Stimulated activated CD8-positive, alpha-beta memory T cell treated with anti-CD3 and anti-CD28 coated beads, Interleukin-12 subunit alpha, Interleukin-12 subunit beta, amount 100 ng/mL, for 24 hours (primary cell): ENCODE data around the gene VCPKMT.

Experiments
- DNase-seq: peaks from one replicate; pipeline ENCODE4 v3.0.0-alpha.2; 2020; ENCODE audit errors: extremely low read depth

Gene VCPKMT

DNA sequence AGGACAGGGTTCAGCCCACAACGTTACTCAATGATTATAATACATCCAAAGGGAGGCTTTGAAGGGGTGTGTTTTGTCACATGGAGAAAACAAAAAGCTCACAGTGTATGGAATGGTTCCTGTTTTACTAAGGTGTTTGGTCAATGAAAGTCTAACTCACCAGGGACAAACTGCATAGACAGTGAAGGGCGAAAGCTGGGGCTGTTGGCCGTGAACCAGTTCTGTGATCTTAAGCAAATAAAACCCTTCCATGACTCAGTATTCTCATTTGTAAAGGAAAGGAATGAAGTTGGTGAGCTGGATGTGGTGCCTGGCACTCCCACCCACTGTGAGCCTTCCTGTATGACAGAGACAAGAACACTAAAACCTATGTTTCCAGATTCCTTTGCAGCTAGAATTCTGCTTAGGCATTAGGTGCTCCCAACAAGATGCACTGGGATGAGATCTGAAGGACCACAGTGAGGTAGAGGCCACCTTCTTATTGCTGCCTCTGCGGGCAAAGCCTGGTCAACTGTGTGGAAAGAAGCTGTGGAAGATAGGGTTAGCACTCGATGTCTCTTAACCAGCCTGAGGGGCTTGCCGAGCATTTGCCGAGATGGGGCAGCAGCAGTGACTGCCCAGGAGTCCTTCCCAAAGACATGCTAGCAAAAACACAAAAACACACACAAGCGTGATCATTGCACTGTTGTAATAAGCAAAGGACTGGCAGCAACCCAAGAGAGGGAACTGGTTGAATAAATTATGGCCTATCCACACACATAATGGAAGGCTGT lies 48.5 kb downstream of the VCPKMT start:
- no peak for DNase-seq

GRCh38 chr14:50065583-50065982 lies 50.8 kb downstream of the VCPKMT start:
- DNase-seq, result no peak

- no peak for DNase-seq
These were observed 51.4 kb downstream of the VCPKMT start for GRCh38 chr14:50064993-50065392.

DNA sequence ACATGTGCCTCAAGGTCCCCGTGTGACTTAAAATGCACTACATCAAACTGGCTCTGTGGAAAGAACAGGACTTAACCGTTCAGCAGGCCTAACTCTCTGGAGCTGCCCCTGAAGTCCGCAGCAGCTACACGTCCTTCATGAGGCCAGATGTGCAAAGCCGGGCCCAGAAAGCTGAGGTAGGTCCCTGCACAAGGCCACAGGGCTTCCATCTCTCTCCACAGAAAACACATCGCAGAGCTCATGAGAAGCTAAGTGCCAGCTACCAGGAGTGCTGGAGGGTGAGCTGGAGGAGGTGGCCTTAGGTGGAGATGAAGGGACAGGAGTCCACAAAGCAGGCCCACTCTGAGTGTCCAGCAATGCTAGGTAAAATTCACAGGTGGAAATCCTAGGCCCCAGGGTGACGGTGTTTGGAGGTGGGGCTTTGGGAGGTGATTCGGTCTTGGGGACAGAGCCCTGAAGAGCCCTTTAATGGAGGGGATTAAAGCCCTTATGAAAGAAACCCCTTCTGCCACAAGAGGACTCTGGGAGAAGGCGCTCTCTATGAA lies 52.4 kb downstream of the VCPKMT start:
- DNase-seq, result no peak

GRCh38 chr14:50062438-50063085 lies 53.8 kb downstream of the VCPKMT start:
- DNase-seq, result no peak

GRCh38 chr14:50061664-50062437 lies 54.5 kb downstream of the VCPKMT start:
- no peak for DNase-seq

GRCh38 chr14:50060871-50061663 lies 55.3 kb downstream of the VCPKMT start:
- no peak for DNase-seq

GRCh38 chr14:50059763-50060616 lies 56.4 kb downstream of the VCPKMT start:
- no peak for DNase-seq
